ENCODE measurements around the gene STK24. TPM values are rescaled to one million over a fixed set of nuclear protein-coding genes. Genes with fewer than 3 reads are reported as not detected.

Gene STK24
- total RNA-seq, 1 donor from 2014 or later: 92.3 TPM

GRCh38 chr13:98490866-98491265 lies 86.0 kb downstream of the STK24 start:
- H3K4me1 Mint-ChIP-seq (ENCODE audit: unreplicated experiment): peaks cover 60% of the 10 kb centered on the region
- no peak for TF ChIP-seq CTCF (IDR thresholded peaks at IDR 0.05; ENCODE audit: unreplicated experiment)
- peak overlapping the region; percentile 54 for H3K27ac Mint-ChIP-seq (ENCODE audit: unreplicated experiment)
- no peak for DNase-seq (ENCODE audit: low spot score)
- peaks cover 6% of the 10 kb centered on the region for H3K27me3 Mint-ChIP-seq (ENCODE audit: unreplicated experiment)
- no peak overlapping the region for H3K4me3 Mint-ChIP-seq (ENCODE audit: unreplicated experiment)
- no peaks in the 10 kb centered on the region for H3K9me3 Mint-ChIP-seq (ENCODE audit: unreplicated experiment)
- H3K36me3 Mint-ChIP-seq (ENCODE audit: low read depth, unreplicated experiment): peaks cover 3% of the 10 kb centered on the region

- Mint-ChIP-seq H3K27me3 (ENCODE audit: unreplicated experiment) (peaks cover 6% of the 10 kb centered on the region), H3K27ac (ENCODE audit: unreplicated experiment) (peak overlapping the region; percentile 54), H3K36me3 (ENCODE audit: low read depth, unreplicated experiment) (peaks cover 3% of the 10 kb centered on the region), H3K4me3 (ENCODE audit: unreplicated experiment) (no peak overlapping the region), H3K9me3 (ENCODE audit: unreplicated experiment) (no peaks in the 10 kb centered on the region), H3K4me1 (ENCODE audit: unreplicated experiment) (peaks cover 65% of the 10 kb centered on the region)
- TF ChIP-seq CTCF (IDR thresholded peaks at IDR 0.05; ENCODE audit: unreplicated experiment): no peak
- no peak for DNase-seq (ENCODE audit: low spot score)
Observed at GRCh38 chr13:98490195-98490836, 86.6 kb downstream of the STK24 start.

GRCh38 chr13:98489446-98490194 lies 87.3 kb downstream of the STK24 start:
- DNase-seq (ENCODE audit: low spot score): no peak
- Mint-ChIP-seq H3K9me3 (ENCODE audit: unreplicated experiment) (no peaks in the 10 kb centered on the region), H3K36me3 (ENCODE audit: low read depth, unreplicated experiment) (peaks cover 3% of the 10 kb centered on the region), H3K27ac (ENCODE audit: unreplicated experiment) (peak overlapping the region; percentile 22), H3K4me1 (ENCODE audit: unreplicated experiment) (peaks cover 72% of the 10 kb centered on the region), H3K4me3 (ENCODE audit: unreplicated experiment) (no peak overlapping the region), H3K27me3 (ENCODE audit: unreplicated experiment) (peaks cover 6% of the 10 kb centered on the region)
- no peak for TF ChIP-seq CTCF (IDR thresholded peaks at IDR 0.05; ENCODE audit: unreplicated experiment)

- no peak overlapping the region for H3K27ac Mint-ChIP-seq (ENCODE audit: unreplicated experiment)
- H3K36me3 Mint-ChIP-seq (ENCODE audit: low read depth, unreplicated experiment): peaks cover 4% of the 10 kb centered on the region
- H3K4me1 Mint-ChIP-seq (ENCODE audit: unreplicated experiment): peaks cover 81% of the 10 kb centered on the region
- no peak for DNase-seq (ENCODE audit: low spot score)
- TF ChIP-seq CTCF (IDR thresholded peaks at IDR 0.05; ENCODE audit: unreplicated experiment): no peak
- H3K27me3 Mint-ChIP-seq (ENCODE audit: unreplicated experiment): peaks cover 9% of the 10 kb centered on the region
- H3K4me3 Mint-ChIP-seq (ENCODE audit: unreplicated experiment): no peak overlapping the region
- H3K9me3 Mint-ChIP-seq (ENCODE audit: unreplicated experiment): no peaks in the 10 kb centered on the region
Observed at GRCh38 chr13:98488736-98489135, 88.2 kb downstream of the STK24 start.

GRCh38 chr13:98487522-98487921 lies 89.4 kb downstream of the STK24 start:
- DNase-seq (ENCODE audit: low spot score): no peak
- TF ChIP-seq CTCF (IDR thresholded peaks at IDR 0.05; ENCODE audit: unreplicated experiment): no peak
- peak overlapping the region; percentile 34 for H3K27ac Mint-ChIP-seq (ENCODE audit: unreplicated experiment)
- H3K4me3 Mint-ChIP-seq (ENCODE audit: unreplicated experiment): no peak overlapping the region
- no peaks in the 10 kb centered on the region for H3K9me3 Mint-ChIP-seq (ENCODE audit: unreplicated experiment)
- H3K4me1 Mint-ChIP-seq (ENCODE audit: unreplicated experiment): peaks cover 77% of the 10 kb centered on the region
- peaks cover 8% of the 10 kb centered on the region for H3K36me3 Mint-ChIP-seq (ENCODE audit: low read depth, unreplicated experiment)
- H3K27me3 Mint-ChIP-seq (ENCODE audit: unreplicated experiment): peaks cover 6% of the 10 kb centered on the region

All from endothelial cell (in vitro differentiated cells).